Caco-2 (cell line): Measurements from ENCODE around the gene CRMP1. TPM values are rescaled to one million over a fixed set of nuclear protein-coding genes. Genes with fewer than 3 reads are reported as not detected.

Experiments used
- BruUV-seq: library from RNA; stranded (reverse); fragments of 400-500 nt; replicated peaks from 2 replicates; lab custom pipeline; 2021; lab: Mats Ljungman, UMichigan
- CTCF ChIA-PET: fragments of 300-600 bp; sonication (Branson Sonifier 250); formaldehyde crosslinking; loops from one replicate; lab custom pipeline; 2022; ENCODE audit warnings: antibody characterized with exemption; lab: Charles Lee
- POLR2A ChIA-PET: fragments of 300-600 bp; sonication (Branson Sonifier 250); formaldehyde crosslinking; loops from one replicate; lab custom pipeline; 2022; ENCODE audit warnings: antibody characterized with exemption; lab: Charles Lee
- DNase-seq, 2 experiments: peaks; one replicate each; pipeline versions ENCODE4 v3.0.0 to v3.0.0-alpha.2; 2020 to 2022
- H3K27me3 ChIP-seq: replicated peaks from 2 replicates; pipeline ENCODE4 v1.6.0; 2011; ENCODE audit warnings: low read length; ENCODE audit not compliant: control insufficient read depth, insufficient read depth
- H3K36me3 ChIP-seq: 2 replicates; pipeline ENCODE4 v1.5.1; 2011; ENCODE audit warnings: low read length; ENCODE audit not compliant: control insufficient read depth, insufficient read depth
- H3K4me1 ChIP-seq: fragments of 250-450 bp; sonication (Bioruptor Pico); 2 replicates; pipeline ENCODE4 v1.5.1; 2020; ENCODE audit warnings: mild to moderate bottlenecking
- H3K4me3 ChIP-seq: 2 replicates; pipeline ENCODE4 v1.5.1; 2011; ENCODE audit warnings: low read depth, mild to moderate bottlenecking, control low read depth, low read length
- H3K9me3 ChIP-seq: fragments of 250-450 bp; sonication (Bioruptor Pico); 2 replicates; pipeline ENCODE4 v1.5.1; 2020; ENCODE audit warnings: mild to moderate bottlenecking, moderate library complexity
- H3K27ac Mint-ChIP-seq: one replicate; pipeline ENCODE4 v1.8.0; 2022; ENCODE audit warnings: mixed read lengths; ENCODE audit not compliant: unreplicated experiment
- H3K27me3 Mint-ChIP-seq: one replicate; pipeline ENCODE4 v1.8.0; 2022; ENCODE audit warnings: mixed read lengths; ENCODE audit not compliant: insufficient read depth, unreplicated experiment
- H3K36me3 Mint-ChIP-seq: one replicate; pipeline ENCODE4 v1.8.0; 2022; ENCODE audit warnings: mild to moderate bottlenecking, mixed read lengths; ENCODE audit not compliant: insufficient read depth, unreplicated experiment
- H3K4me1 Mint-ChIP-seq: one replicate; pipeline ENCODE4 v1.8.0; 2022; ENCODE audit warnings: low read depth, mixed read lengths; ENCODE audit not compliant: unreplicated experiment
- H3K4me3 Mint-ChIP-seq: one replicate; pipeline ENCODE4 v1.8.0; 2022; ENCODE audit warnings: mild to moderate bottlenecking, moderate library complexity, mixed read lengths; ENCODE audit not compliant: unreplicated experiment
- H3K9me3 Mint-ChIP-seq: one replicate; pipeline ENCODE4 v1.8.0; 2022; ENCODE audit warnings: mixed read lengths; ENCODE audit not compliant: unreplicated experiment
- CTCF ChIP-seq, 2 experiments: fragments of 200-600 bp in 1 of 2; IDR thresholded peaks; 1 replicate in 1 of 2; 2 replicates in 1 of 2; pipeline versions ENCODE4 v1.5.1 to v1.8.0; 2011 to 2022; ENCODE audit warnings: antibody characterized with exemption in 1 of 2, control low read depth in 1 of 2, inconsistent platforms in 1 of 2, low read depth in 1 of 2, low read length in 1 of 2, mild to moderate bottlenecking in 1 of 2, moderate library complexity in 1 of 2; ENCODE audit not compliant: insufficient read depth in 1 of 2, severe bottlenecking in 1 of 2, unreplicated experiment in 1 of 2
- intact Hi-C: fragments of 100-400 bp; cut with micrococcal nuclease; formaldehyde crosslinking; loops from one replicate; pipeline ENCODE4 v1.10.0; 2022; ENCODE audit not compliant: unreplicated experiment
- total RNA-seq: library from RNA; stranded (reverse); gene quantifications from 2 replicates; pipeline ENCODE4 v1.2.3, GENCODE V29; 2022

CRMP1 gene
- total RNA-seq, 1 experiment from 2014 or later = not detected

- H3K9me3 ChIP-seq = no peaks in the 10 kb centered on the region
- H3K27me3 ChIP-seq = no peaks in the 10 kb centered on the region
- Mint-ChIP-seq H3K9me3 (no peaks in the 10 kb centered on the region), H3K27me3 (peaks cover 4% of the 10 kb centered on the region), H3K36me3 (no peaks in the 10 kb centered on the region), H3K4me1 (no peaks in the 10 kb centered on the region), H3K4me3 (no peak overlapping the region), H3K27ac (no peak overlapping the region)
- no peaks in the 10 kb centered on the region for H3K36me3 ChIP-seq
- intact Hi-C loops = no loop called here
- no peak for TF ChIP-seq CTCF (IDR thresholded peaks at IDR 0.05; ENCODE audit: insufficient read depth in 1 of 2, low read depth in 1 of 2, low read length in 1 of 2, severe bottlenecking in 1 of 2, unreplicated experiment in 1 of 2)
- H3K4me1 ChIP-seq = no peaks in the 10 kb centered on the region
- CTCF ChIA-PET = no interaction called here
- BruUV-seq = no TSS peak
- DNase-seq = no peak
- H3K4me3 ChIP-seq = no peak overlapping the region
- POLR2A ChIA-PET = no interaction called here
Observed at GRCh38 chr4:5784960-5785611, 107.8 kb downstream of the CRMP1 start.

GRCh38 chr4:5784021-5784420, 108.9 kb downstream of the CRMP1 start:
- DNase-seq = no peak
- no peaks in the 10 kb centered on the region for H3K4me1 Mint-ChIP-seq
- Histone ChIP-seq H3K9me3 (no peaks in the 10 kb centered on the region), H3K27me3 (no peaks in the 10 kb centered on the region), H3K4me1 (no peaks in the 10 kb centered on the region), H3K36me3 (no peaks in the 10 kb centered on the region), H3K4me3 (no peak overlapping the region)
- POLR2A ChIA-PET = no interaction called here
- H3K4me3 Mint-ChIP-seq = no peak overlapping the region
- no peaks in the 10 kb centered on the region for H3K36me3 Mint-ChIP-seq
- CTCF ChIA-PET = no interaction called here
- H3K27me3 Mint-ChIP-seq = peaks cover 4% of the 10 kb centered on the region
- H3K9me3 Mint-ChIP-seq = no peaks in the 10 kb centered on the region
- intact Hi-C loops = no loop called here
- no TSS peak for BruUV-seq
- no peak for TF ChIP-seq CTCF (IDR thresholded peaks at IDR 0.05; ENCODE audit: insufficient read depth in 1 of 2, low read depth in 1 of 2, low read length in 1 of 2, severe bottlenecking in 1 of 2, unreplicated experiment in 1 of 2)
- H3K27ac Mint-ChIP-seq = no peak overlapping the region

- Histone ChIP-seq H3K27me3 (no peaks in the 10 kb centered on the region), H3K4me3 (no peak overlapping the region), H3K4me1 (no peaks in the 10 kb centered on the region), H3K36me3 (no peaks in the 10 kb centered on the region), H3K9me3 (no peaks in the 10 kb centered on the region)
- intact Hi-C loops = no loop called here
- no peak for TF ChIP-seq CTCF (IDR thresholded peaks at IDR 0.05; ENCODE audit: insufficient read depth in 1 of 2, low read depth in 1 of 2, low read length in 1 of 2, severe bottlenecking in 1 of 2, unreplicated experiment in 1 of 2)
- no TSS peak for BruUV-seq
- peaks cover 1% of the 10 kb centered on the region for H3K27me3 Mint-ChIP-seq
- H3K4me3 Mint-ChIP-seq = no peak overlapping the region
- H3K9me3 Mint-ChIP-seq = no peaks in the 10 kb centered on the region
- no peaks in the 10 kb centered on the region for H3K36me3 Mint-ChIP-seq
- POLR2A ChIA-PET = no interaction called here
- CTCF ChIA-PET = no interaction called here
- no peak for DNase-seq
- no peak overlapping the region for H3K27ac Mint-ChIP-seq
- H3K4me1 Mint-ChIP-seq = no peaks in the 10 kb centered on the region
Observed at GRCh38 chr4:5783486-5783885, 109.4 kb downstream of the CRMP1 start.
